Measurements from ENCODE around the gene CFAP73.

DNA sequence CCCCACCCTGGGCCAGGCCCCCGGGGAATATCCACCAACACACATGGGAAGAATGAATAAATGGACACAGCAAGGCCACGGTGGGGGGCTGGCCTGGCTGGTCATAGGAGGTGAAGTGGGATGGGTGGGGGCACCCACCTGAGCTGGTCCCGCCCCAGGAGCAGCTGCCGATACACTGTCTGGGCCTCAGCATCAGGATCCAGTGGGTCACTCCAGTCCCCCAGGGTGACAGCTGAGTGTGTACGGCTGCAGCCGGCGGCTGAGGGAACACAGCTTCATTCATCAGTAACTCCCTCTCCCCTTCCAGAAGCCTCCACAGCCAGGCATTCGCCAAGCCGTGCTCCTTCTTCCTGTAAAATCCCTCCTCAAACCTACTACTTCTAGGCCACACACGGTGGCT lies 47.8 kb upstream of the CFAP73 start:
- TF ChIP-seq, protein P1, sequence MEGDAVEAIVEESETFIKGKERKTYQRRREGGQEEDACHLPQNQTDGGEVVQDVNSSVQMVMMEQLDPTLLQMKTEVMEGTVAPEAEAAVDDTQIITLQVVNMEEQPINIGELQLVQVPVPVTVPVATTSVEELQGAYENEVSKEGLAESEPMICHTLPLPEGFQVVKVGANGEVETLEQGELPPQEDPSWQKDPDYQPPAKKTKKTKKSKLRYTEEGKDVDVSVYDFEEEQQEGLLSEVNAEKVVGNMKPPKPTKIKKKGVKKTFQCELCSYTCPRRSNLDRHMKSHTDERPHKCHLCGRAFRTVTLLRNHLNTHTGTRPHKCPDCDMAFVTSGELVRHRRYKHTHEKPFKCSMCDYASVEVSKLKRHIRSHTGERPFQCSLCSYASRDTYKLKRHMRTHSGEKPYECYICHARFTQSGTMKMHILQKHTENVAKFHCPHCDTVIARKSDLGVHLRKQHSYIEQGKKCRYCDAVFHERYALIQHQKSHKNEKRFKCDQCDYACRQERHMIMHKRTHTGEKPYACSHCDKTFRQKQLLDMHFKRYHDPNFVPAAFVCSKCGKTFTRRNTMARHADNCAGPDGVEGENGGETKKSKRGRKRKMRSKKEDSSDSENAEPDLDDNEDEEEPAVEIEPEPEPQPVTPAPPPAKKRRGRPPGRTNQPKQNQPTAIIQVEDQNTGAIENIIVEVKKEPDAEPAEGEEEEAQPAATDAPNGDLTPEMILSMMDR (IDR thresholded peaks at IDR 0.05; ENCODE audit: insufficient read depth, low read length, poor library complexity, severe bottlenecking) = no peak
- TF ChIP-seq EZH2phosphoT487 (conservative IDR thresholded peaks at IDR 0.05; ENCODE audit: low read length) = no peak

Data from SU-DHL-6 (cell line).